ENCODE data around the gene ADK. TPM values are rescaled to one million over a fixed set of nuclear protein-coding genes. Genes with fewer than 3 reads are reported as not detected.

The ADK gene
- total and polyA plus RNA-seq, 2 donors (not counting 3 experiments of a cell fraction or from before 2014, with no cell fraction given), result 11.7 to 46.5 TPM

DNA sequence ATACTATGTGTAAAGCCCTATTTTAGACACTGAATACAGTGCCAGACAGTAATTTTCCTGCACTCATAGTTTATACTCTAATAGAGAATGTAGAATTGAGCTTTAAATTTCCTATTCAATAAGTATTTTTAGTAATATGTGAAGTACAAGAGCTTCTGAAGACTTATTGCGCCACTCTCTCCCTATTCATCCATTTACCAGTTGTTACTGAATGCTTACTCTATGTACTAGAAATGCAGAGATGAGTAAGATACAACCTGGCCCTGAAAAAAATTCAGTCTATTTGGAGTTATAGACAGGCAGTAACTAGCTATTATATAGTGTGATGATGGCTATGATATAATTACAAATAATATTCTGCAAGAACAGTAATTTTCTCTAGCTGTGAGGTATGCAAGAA is 98.8 kb downstream of the ADK start:
- BruUV-seq (replicated peaks), result no TSS peak
- no peaks in the 10 kb centered on the region for H3K4me1 ChIP-seq (ENCODE audit: control insufficient read depth, extremely low read depth, insufficient read depth, low read length)
- CTCF ChIA-PET, result interaction anchor here (0.6 to 2.0 kb wide), 2 partner anchors 10 to 848 kb away, joined by 3 to 6 read pairs; no protein-coding TSS in a partner anchor
- H4K20me1 ChIP-seq (replicated peaks; ENCODE audit: control insufficient read depth, extremely low read depth, insufficient read depth, low read length), result no peaks in the 10 kb centered on the region
- H3K4me2 ChIP-seq (ENCODE audit: insufficient read depth, low read length), result no peak overlapping the region
- POLR2A ChIA-PET, result interaction anchor here (0.6 kb wide), 1 partner anchor 576 kb away, joined by 3 read pairs; no protein-coding TSS in a partner anchor
- intact Hi-C loops (cut with micrococcal nuclease) (no loop called here), dilution Hi-C loops (cut with MboI; ENCODE audit: extremely low pct_ligation_motif_present, low sequenced_read_pairs) (no loop called here)
- TF ChIP-seq FOS (IDR thresholded peaks at IDR 0.05; ENCODE audit: borderline replicate concordance, insufficient read depth, low read length) (no peak), MYC (IDR thresholded peaks at IDR 0.05; ENCODE audit: low read depth, low read length) (no peak)
- DNase-seq (ENCODE audit: low read depth, low spot score), result no peak
- H3K9me1 ChIP-seq (replicated peaks; ENCODE audit: control insufficient read depth, extremely low read depth, insufficient read depth, low read length), result no peaks in the 10 kb centered on the region
- no peak overlapping the region for H3K9ac ChIP-seq (replicated peaks; ENCODE audit: extremely low read depth, insufficient read depth, low read length)
- no peak overlapping the region for H2AFZ ChIP-seq (ENCODE audit: low read depth, low read length)
- peaks cover 25% of the 10 kb centered on the region for H3K79me2 ChIP-seq (ENCODE audit: control insufficient read depth, insufficient read depth, low read length)
- H3K9me3 ChIP-seq (replicated peaks; ENCODE audit: control insufficient read depth, insufficient read depth, low read length), result no peaks in the 10 kb centered on the region
- no peak overlapping the region for H3K4me3 ChIP-seq (replicated peaks in 1 of 3; ENCODE audit: insufficient read depth in 1 of 3, low read depth in 1 of 3, low read length in 3 of 3)
- no peak for FAIRE-seq
- no peaks in the 10 kb centered on the region for H3K36me3 ChIP-seq (ENCODE audit: control insufficient read depth in 2 of 2, extremely low read depth in 1 of 2, insufficient read depth in 2 of 2, low read length in 2 of 2)
- H3K27ac ChIP-seq (ENCODE audit: insufficient read depth, low read depth, low read length), result no peak overlapping the region
- no peaks in the 10 kb centered on the region for H3K27me3 ChIP-seq (ENCODE audit: control insufficient read depth in 2 of 2, insufficient read depth in 2 of 2, low read length in 2 of 2)

DNA sequence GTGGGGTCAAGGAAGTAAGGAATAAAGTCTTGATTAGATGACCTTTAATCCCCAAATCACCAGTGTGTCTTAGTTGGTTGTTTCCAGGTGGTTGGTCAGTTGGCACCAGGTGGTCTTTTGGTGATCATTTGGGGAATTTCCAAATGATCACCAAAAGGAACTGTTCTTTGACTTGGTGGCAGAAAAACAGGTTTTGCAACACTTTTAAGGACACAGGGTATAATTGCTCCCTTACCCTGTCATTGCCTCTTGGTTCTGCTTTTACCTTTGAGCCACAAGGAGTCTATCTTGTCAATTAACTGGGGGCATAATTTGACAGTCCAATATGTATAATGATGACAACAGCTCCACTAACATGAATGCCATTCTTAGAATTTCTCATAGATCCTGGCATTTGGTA is 104.2 kb downstream of the ADK start:
- Histone ChIP-seq H3K9me1 (replicated peaks; ENCODE audit: control insufficient read depth, extremely low read depth, insufficient read depth, low read length) (no peaks in the 10 kb centered on the region), H3K9me3 (replicated peaks; ENCODE audit: control insufficient read depth, insufficient read depth, low read length) (no peaks in the 10 kb centered on the region), H3K4me1 (ENCODE audit: control insufficient read depth, extremely low read depth, insufficient read depth, low read length) (peaks cover 2% of the 10 kb centered on the region), H3K27me3 (ENCODE audit: control insufficient read depth in 2 of 2, insufficient read depth in 2 of 2, low read length in 2 of 2) (no peaks in the 10 kb centered on the region), H4K20me1 (replicated peaks; ENCODE audit: control insufficient read depth, extremely low read depth, insufficient read depth, low read length) (no peaks in the 10 kb centered on the region), H3K4me2 (ENCODE audit: insufficient read depth, low read length) (no peak overlapping the region), H3K36me3 (ENCODE audit: control insufficient read depth in 2 of 2, extremely low read depth in 1 of 2, insufficient read depth in 2 of 2, low read length in 2 of 2) (no peaks in the 10 kb centered on the region), H3K27ac (ENCODE audit: insufficient read depth, low read depth, low read length) (no peak overlapping the region), H3K9ac (replicated peaks; ENCODE audit: extremely low read depth, insufficient read depth, low read length) (no peak overlapping the region), H3K4me3 (replicated peaks in 1 of 3; ENCODE audit: insufficient read depth in 1 of 3, low read depth in 1 of 3, low read length in 3 of 3) (no peak overlapping the region), H2AFZ (ENCODE audit: low read depth, low read length) (no peak overlapping the region), H3K79me2 (ENCODE audit: control insufficient read depth, insufficient read depth, low read length) (peaks cover 25% of the 10 kb centered on the region)
- no TSS peak for BruUV-seq (replicated peaks)
- intact Hi-C loops (cut with micrococcal nuclease) (no loop called here), dilution Hi-C loops (cut with MboI; ENCODE audit: extremely low pct_ligation_motif_present, low sequenced_read_pairs) (no loop called here)
- DNase-seq (ENCODE audit: low read depth, low spot score) (no peak), FAIRE-seq (no peak)
- ChIA-PET CTCF (interaction anchor here (0.8 kb wide), 1 partner anchor 12 kb away, joined by 3 read pairs; no protein-coding TSS in a partner anchor), POLR2A (no interaction called here)
- TF ChIP-seq GATA2 (IDR thresholded peaks at IDR 0.05; ENCODE audit: insufficient read depth, insufficient read length, low read depth, low read length), result no peak
- TF ChIP-seq, protein P1, sequence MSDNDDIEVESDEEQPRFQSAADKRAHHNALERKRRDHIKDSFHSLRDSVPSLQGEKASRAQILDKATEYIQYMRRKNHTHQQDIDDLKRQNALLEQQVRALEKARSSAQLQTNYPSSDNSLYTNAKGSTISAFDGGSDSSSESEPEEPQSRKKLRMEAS (IDR thresholded peaks at IDR 0.05; ENCODE audit: insufficient read depth, insufficient read length), result no peak
- no peak for TF ChIP-seq FOS (IDR thresholded peaks at IDR 0.05; ENCODE audit: borderline replicate concordance, insufficient read depth, low read length)
- no peak for TF ChIP-seq MYC (IDR thresholded peaks at IDR 0.05; ENCODE audit: low read depth, low read length)
- no peak for TF ChIP-seq EZH2 (IDR thresholded peaks at IDR 0.05; ENCODE audit: borderline replicate concordance, low read depth, low read length, severe bottlenecking)
- no peak for TF ChIP-seq JUN (IDR thresholded peaks at IDR 0.05; ENCODE audit: borderline replicate concordance, insufficient read depth, insufficient read length, low read depth)
- TF ChIP-seq POLR2A (IDR thresholded peaks at IDR 0.05; ENCODE audit: low read depth, low read length), result no peak
- no peak for TF ChIP-seq POLR2AphosphoS5 (IDR thresholded peaks at IDR 0.05; ENCODE audit: insufficient read depth, low read depth, low read length)
- TF ChIP-seq, protein P2, sequence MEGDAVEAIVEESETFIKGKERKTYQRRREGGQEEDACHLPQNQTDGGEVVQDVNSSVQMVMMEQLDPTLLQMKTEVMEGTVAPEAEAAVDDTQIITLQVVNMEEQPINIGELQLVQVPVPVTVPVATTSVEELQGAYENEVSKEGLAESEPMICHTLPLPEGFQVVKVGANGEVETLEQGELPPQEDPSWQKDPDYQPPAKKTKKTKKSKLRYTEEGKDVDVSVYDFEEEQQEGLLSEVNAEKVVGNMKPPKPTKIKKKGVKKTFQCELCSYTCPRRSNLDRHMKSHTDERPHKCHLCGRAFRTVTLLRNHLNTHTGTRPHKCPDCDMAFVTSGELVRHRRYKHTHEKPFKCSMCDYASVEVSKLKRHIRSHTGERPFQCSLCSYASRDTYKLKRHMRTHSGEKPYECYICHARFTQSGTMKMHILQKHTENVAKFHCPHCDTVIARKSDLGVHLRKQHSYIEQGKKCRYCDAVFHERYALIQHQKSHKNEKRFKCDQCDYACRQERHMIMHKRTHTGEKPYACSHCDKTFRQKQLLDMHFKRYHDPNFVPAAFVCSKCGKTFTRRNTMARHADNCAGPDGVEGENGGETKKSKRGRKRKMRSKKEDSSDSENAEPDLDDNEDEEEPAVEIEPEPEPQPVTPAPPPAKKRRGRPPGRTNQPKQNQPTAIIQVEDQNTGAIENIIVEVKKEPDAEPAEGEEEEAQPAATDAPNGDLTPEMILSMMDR (IDR thresholded peaks at IDR 0.05; ENCODE audit: extremely low read depth in 1 of 2, insufficient read depth in 1 of 2, low read depth in 1 of 2, low read length in 2 of 2), result no peak

Data from endothelial cell of umbilical vein (primary cell).